CMK (cell line): Measurements from ENCODE around the gene DOCK4.

Experiments
- DNase-seq: peaks from one replicate; pipeline ENCODE4 v3.0.0-alpha.2; 2010; ENCODE audit warnings: low read depth

DOCK4 gene

DNA sequence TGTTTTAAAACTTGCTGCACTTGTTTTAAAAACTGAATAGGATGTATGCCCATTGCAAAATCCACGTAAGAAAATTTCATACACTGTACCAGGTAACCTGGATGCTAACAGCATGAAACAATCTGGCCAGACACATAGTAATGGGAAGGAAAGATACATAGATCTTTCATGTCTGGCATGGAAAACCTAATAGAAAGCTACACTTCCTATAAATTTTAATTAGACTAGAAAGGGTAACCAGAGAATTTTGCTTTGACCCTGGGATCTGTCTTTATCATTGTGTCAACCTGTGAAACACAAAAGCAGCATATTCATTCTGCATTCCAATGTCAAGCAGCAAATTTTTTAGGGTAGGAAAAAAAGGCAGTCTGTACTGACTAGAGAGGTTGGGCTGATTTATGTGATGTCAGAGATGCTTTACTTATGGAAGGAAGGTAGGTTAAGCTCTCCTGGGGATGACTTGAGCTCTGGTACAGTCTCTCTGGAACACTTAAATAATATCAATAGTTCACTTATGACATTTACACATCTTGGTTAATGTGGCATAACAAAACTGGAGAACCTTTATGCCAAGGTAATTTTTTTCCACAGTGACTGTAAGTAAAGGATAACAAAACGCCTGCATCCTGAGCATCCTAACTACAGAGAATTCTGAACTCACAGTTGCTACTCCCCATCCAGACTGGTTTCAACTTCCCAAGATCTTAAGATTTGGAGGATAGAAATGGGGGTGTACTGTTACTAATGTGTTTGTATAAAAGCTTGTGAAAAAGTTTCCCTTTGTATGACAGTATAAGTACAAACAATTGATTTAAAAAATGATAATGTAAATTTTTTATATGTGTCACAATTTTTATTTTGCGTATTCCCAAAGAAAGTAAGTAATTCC is 44.7 kb downstream of the DOCK4 start:
- DNase-seq, result no peak

- no peak for DNase-seq
Observed at GRCh38 chr7:112160771-112161150, 45.4 kb downstream of the DOCK4 start.

DNA sequence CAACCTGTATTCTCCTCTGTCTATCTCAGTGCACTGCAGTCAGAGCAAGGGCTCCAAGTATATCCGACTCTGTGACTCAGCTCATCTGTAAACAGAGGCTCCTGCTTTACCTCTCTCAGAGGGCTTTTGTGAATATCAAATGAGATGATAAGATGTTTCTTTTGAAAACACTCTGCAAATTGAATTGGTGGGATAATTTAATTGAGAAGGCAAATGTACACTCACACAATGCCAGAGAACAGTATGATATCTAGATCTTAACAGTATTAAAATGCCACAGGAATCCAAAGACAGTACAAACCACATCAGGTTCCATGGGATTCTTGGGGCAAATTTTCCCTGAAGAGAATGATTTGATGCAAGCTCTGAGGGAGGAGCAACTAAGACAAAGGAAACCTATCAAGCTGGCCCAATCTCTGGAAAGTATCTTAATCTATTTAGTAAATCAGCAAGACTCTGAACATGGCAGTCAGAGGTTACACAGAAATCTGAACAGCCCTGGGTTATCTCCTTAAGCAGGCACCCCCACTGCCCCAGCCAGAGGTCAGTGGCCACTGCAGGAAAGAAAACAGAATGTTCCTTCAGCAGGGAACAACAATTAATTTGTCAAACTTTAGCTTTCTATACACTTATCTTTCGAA is 45.9 kb downstream of the DOCK4 start:
- no peak for DNase-seq

DNA sequence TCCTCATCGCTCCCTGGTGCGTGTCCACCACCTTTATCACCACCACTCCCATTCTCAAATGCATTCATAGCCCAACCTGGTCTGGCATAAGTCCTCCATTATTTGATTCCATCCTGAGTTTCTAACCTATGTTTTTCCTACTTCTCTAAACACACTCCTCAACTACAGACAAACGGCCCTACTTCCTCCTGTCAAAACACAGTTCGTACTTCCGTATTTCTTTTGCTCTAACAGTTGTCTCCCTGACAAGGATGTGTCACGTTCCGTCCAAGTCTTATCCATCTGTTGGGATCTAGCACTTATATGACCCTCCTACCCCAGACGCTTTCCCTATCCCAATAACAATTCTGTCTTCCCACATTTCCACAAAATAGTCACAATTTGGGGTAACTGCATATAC is 46.8 kb downstream of the DOCK4 start:
- no peak for DNase-seq

- DNase-seq, result peak; percentile 58
Observed at GRCh38 chr7:112157072-112157471, 49.1 kb downstream of the DOCK4 start.

DNA sequence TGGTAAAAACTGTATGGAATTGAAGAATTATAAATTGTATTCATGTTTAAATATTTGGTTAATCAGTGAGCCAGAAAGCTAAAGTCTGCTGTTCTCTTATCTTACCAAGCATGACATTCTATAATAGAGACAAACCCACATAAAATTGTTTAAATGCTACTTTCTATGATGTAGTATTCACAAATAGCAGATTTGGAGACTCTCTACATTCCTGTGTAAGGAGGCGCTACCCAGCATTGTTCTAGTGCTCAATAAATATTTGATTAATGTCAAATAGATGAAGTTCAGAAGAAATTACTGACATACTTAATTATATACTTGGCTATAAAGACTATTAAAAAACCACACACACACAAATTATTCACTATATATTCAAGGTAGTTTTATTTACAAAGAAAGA is 49.8 kb downstream of the DOCK4 start:
- DNase-seq, result no peak

- no peak for DNase-seq
Observed at GRCh38 chr7:112154690-112155089, 51.5 kb downstream of the DOCK4 start.

DNA sequence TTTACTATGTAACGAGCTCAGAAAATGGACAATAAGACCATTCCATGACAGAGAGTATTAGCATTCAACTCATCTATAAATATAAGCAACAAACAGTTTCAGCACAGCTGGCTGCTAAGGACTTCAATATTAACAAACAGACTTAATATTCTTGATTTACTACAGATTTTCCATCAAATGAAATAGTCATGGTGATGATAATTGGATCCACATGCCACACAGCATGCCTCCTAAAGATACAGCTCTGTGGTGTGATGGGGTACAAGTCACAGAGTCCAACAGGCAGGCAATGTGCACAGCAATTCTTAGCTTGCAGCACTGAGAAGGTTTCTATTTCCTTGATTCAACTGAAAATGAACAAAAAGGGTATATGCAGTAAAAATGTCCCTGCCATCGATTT is 54.0 kb downstream of the DOCK4 start:
- DNase-seq, result no peak

DNA sequence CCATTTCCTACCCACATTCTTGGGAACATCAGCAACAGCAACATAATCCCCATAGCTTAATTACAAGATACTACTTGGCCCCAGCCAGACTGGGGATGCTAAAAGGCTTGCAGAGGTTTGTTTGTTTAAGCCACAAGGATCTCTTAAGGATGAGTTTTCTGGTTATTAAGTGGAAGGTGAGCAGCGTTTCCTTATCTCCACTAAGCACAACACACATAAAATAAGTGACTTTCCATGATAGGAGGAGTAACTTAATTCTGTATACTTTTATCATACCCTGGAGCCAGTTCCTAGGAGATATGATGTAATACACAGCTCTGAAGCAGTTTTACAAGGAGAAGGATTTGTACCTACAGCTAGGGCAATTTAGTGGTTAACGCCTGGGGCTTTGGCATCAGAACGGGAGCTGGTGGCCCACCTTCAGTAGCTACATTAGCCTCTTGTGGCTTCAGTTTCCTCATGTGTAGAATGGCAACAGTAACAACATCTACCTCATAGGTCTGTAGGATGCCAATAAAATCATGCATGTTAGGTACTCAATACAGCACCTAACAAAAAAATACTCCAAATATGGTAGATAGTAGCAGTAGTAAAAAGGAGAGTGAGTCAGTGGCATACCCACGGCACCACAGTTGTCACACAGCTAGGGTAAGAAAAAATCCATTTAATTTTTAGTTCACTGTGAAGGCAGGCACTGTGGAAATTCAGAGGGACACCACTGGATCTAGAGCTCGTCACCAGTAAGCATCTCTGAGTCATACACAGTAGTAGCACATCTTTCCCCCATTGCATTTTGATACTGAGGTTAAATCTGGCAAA is 55.2 kb downstream of the DOCK4 start:
- no peak for DNase-seq

DNA sequence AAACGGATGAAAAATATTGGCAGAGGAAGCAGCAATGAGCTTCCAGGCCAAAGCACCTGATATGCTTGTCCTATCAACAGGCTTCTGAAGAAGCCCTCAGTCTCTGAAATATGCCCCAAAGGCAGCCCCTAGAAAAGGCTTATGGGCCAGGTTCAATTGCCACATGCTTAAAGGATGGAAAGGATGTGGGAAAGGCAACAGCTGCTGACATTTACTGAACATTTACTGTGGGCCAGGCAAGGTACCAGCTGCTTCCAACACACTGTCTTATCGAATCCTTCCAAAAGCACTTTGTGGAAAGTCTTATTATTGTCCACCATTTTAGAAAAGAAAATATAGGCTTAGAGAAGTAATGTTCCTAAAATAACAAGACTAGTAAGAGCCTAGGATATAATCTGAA is 56.5 kb downstream of the DOCK4 start:
- no peak for DNase-seq

DNA sequence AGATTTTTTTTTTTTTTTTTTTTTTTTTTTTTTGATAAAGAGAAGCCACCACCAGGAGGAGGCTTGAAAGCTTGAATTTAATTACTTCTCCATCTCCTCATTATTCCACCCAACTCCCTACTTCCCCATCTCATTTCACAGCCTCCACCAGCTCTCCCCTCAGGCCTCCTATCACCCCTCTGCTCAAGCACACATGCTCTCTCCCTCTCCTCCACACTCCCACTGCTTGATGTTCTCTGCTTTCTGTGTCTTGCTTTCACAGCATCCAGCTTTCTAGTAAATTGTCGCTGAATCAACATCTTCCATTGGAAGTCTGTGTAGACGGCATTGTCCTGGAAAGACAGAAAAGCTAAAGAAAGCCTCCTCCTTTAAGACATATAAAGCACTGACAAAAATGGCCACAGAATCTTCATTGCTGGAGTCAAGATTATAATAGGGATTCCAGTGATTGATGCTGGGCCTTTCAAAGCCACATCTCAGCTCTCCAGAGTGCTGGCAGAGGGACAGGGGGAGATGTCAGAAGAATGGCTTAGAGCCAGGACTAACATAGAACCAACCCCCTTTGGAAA is 58.3 kb downstream of the DOCK4 start:
- DNase-seq, result no peak

GRCh38 chr7:112145206-112145605 is 61.0 kb downstream of the DOCK4 start:
- no peak for DNase-seq

- no peak for DNase-seq
Observed at GRCh38 chr7:112144284-112145059, 61.7 kb downstream of the DOCK4 start.

DNA sequence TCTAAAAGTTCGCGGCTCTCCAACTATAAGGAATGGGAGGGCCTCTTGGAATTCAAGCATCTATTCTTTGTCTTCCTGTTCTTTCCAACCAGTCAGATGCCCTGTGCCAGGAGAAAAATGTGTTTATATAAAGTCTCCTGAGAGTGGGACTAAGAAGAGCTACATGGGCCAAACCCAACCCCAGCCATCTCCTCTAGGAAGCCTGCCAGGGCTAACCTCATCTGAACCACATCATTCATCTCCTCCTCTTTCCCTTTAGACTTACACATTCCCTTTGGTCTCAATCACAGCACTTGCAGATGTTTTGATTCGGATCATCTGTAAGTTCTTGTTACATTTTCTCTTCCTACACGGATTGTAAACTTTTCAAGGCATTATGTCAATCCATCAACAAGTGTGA is 62.6 kb downstream of the DOCK4 start:
- DNase-seq, result no peak

DNA sequence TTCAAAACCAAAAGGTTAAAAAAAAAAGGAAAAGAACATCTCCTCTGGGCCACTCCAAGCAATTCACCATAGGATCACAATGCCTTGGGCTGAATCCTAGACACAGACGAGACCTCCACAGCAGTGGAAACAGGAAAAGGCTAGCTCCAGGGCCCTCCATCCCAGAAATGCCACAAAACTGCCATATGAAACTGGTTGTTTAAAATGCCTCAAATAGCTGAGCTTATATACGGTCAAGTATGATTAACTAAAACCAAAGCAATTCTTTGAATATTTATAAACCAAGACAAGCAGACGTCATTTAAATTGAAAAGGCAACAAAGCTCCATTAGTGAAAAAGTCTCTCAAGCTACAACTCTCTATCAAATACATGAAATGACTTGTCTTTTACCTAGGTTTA is 63.1 kb downstream of the DOCK4 start:
- DNase-seq, result no peak

- DNase-seq, result no peak
Observed at GRCh38 chr7:112140600-112140999, 65.6 kb downstream of the DOCK4 start.

- DNase-seq, result no peak
Observed at GRCh38 chr7:112138938-112139337, 67.3 kb downstream of the DOCK4 start.

DNA sequence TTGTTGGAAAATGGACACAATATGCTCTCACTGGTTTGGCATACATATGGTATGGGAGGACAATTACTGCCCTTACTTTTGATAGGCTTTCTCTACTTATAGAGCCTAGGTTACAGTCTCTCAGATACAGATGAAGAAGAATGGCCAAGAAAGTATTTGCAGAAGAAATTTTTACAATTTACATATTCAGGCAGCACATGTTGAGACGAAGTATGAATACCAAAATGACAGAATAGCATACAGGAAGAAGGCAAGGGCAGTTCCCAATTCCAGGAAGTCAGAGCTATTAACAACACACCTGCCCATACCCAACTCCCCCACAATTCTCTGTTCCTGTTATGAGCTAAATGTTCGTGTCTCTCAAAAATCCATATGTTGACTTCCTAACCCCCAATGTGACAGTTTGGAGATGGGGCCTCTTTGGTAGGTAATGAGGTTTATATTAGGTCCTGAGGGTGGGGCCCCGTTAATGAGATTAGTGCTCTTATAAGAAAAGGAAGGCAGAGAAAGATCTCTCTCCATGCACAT is 67.8 kb downstream of the DOCK4 start:
- no peak for DNase-seq

GRCh38 chr7:112137141-112138101 is 68.8 kb downstream of the DOCK4 start:
- no peak for DNase-seq
